HFFc6 (cell line): ENCODE measurements around the gene RPL10A. TPM values are rescaled to one million over a fixed set of nuclear protein-coding genes. Genes with fewer than 3 reads are reported as not detected.

ENCODE experiments used
- DNase-seq: peaks from one replicate; pipeline ENCODE4 v3.0.0-alpha.2; 2018
- H3K27ac Mint-ChIP-seq: 2 replicates; pipeline ENCODE4 v1.8.0; 2020; ENCODE audit warnings: mild to moderate bottlenecking, mixed read lengths
- H3K27me3 Mint-ChIP-seq: 2 replicates; pipeline ENCODE4 v1.8.0; 2021; ENCODE audit warnings: mild to moderate bottlenecking, moderate library complexity, mixed read lengths; ENCODE audit not compliant: insufficient read depth
- H3K36me3 Mint-ChIP-seq: 2 replicates; pipeline ENCODE4 v1.8.0; 2021; ENCODE audit warnings: low read depth, mixed read lengths
- H3K4me1 Mint-ChIP-seq: 2 replicates; pipeline ENCODE4 v1.8.0; 2020; ENCODE audit warnings: low read depth, mixed read lengths
- H3K4me3 Mint-ChIP-seq: 2 replicates; pipeline ENCODE4 v1.8.0; 2020; ENCODE audit warnings: mild to moderate bottlenecking, moderate library complexity, mixed read lengths
- H3K9me3 Mint-ChIP-seq: 2 replicates; pipeline ENCODE4 v1.8.0; 2020; ENCODE audit warnings: mild to moderate bottlenecking, mixed read lengths
- total RNA-seq, 6 experiments: library from RNA; stranded (reverse); fragmentation: NEBNext Ultra II Directional; extraction: Animal tissue kit (Norgen Biotek cat#: 25700); gene quantifications; 2 replicates in 1 of 6; 3 replicates in 5 of 6; pipeline ENCODE4 v1.2.3, GENCODE V29; 2021
- TF ChIP-seq, protein P1 (sequence below): fragments of 200-600 bp; sonication (generic); IDR thresholded peaks from 2 replicates; pipeline ENCODE4 v1.5.0; 2021; ENCODE audit warnings: antibody characterized with exemption, mild to moderate bottlenecking

Gene RPL10A
- total RNA-seq, 6 experiments from 2014 or later: 1,220 to 1,355 (median 1,285) TPM

DNA sequence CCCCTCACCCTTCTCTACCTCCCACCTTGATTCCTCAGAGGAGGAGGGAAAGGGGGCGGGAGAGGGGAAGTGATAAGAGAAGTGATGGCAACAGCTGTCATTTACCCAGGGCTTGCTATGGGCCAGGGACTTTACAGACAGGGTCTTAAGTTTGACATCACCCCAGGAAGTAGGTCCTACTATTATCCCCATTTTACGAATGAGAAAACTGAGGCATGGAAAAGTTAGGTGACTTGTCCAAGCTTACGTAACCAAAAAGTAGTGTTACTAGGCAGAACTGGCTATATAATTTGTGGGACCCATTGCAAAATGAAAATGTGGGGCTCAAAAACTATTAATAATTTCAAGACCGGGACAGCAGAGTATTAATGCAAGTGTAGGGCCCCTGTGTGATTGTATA is 26.6 kb upstream of the RPL10A start:
- Mint-ChIP-seq H3K27ac (no peak overlapping the region), H3K36me3 (no peaks in the 10 kb centered on the region), H3K4me1 (no peaks in the 10 kb centered on the region), H3K9me3 (no peaks in the 10 kb centered on the region), H3K27me3 (no peaks in the 10 kb centered on the region; the same call in 1 of the 2 replicates), H3K4me3 (no peak overlapping the region)
- DNase-seq: no peak
- TF ChIP-seq, protein P1, sequence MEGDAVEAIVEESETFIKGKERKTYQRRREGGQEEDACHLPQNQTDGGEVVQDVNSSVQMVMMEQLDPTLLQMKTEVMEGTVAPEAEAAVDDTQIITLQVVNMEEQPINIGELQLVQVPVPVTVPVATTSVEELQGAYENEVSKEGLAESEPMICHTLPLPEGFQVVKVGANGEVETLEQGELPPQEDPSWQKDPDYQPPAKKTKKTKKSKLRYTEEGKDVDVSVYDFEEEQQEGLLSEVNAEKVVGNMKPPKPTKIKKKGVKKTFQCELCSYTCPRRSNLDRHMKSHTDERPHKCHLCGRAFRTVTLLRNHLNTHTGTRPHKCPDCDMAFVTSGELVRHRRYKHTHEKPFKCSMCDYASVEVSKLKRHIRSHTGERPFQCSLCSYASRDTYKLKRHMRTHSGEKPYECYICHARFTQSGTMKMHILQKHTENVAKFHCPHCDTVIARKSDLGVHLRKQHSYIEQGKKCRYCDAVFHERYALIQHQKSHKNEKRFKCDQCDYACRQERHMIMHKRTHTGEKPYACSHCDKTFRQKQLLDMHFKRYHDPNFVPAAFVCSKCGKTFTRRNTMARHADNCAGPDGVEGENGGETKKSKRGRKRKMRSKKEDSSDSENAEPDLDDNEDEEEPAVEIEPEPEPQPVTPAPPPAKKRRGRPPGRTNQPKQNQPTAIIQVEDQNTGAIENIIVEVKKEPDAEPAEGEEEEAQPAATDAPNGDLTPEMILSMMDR: no peak

DNA sequence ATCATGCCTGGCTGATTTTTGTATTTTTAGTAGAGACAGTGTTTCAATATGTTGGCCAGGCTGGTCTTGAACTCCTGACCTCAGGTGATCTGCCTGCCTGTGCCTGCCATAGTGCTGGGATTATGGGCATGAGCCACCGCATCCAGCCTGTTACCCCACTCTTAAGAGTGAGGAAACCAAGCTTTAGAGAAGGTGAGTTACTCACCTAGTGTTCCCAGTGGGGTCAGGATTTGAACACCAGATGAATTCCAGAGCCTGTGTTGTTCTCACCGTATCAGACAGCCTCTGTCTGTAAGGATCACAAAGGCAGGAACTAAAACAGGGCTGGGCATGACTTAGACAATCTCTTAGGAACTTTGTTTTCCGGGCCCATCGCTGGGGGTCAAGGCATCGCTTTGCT is 25.5 kb upstream of the RPL10A start:
- TF ChIP-seq, protein P1: no peak
- Mint-ChIP-seq H3K36me3 (no peaks in the 10 kb centered on the region), H3K27ac (no peak overlapping the region), H3K4me1 (no peaks in the 10 kb centered on the region), H3K27me3 (no peaks in the 10 kb centered on the region; the same call in 1 of the 2 replicates), H3K4me3 (no peak overlapping the region), H3K9me3 (no peaks in the 10 kb centered on the region)
- DNase-seq: no peak

DNA sequence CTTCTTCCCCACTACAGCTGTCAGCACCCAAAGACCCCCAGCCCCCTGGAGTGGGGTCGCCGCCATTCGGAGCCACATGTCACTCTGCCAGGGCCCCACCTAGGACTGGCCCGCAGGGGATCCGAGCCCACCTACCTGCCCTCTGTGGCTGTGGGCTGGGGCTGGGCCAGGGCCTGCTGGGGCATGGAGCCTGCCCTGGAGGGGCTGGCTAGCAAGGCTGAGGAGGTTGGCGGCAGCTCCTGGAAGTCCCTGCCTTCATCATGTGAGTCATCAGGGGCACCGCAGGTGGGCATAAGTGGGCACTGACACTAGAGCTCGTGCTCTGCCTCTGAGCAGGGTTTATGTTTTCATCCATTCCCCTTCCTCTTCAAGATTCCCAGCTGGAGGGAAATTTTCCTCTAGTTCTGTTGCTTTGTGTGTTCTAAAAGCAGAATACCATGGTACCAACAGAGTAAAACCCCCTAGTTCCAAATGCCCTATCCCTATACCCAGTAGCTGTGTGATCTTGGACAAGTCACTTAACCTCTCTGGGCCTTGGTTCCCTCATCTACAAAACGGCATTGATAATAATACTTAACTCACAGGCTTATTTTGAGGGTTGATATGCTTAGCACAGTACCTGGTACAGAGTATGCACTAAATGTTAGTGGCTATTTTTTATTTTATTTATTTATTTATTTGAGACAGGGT is 24.7 kb upstream of the RPL10A start:
- TF ChIP-seq, protein P1: no peak
- H3K4me1 Mint-ChIP-seq: peaks cover 5% of the 10 kb centered on the region; the same call in 1 of the 2 replicates
- DNase-seq: no peak
- no peaks in the 10 kb centered on the region for H3K9me3 Mint-ChIP-seq
- no peak overlapping the region for H3K27ac Mint-ChIP-seq
- no peaks in the 10 kb centered on the region; the same call in 1 of the 2 replicates for H3K27me3 Mint-ChIP-seq
- H3K4me3 Mint-ChIP-seq: no peak overlapping the region
- no peaks in the 10 kb centered on the region for H3K36me3 Mint-ChIP-seq

DNA sequence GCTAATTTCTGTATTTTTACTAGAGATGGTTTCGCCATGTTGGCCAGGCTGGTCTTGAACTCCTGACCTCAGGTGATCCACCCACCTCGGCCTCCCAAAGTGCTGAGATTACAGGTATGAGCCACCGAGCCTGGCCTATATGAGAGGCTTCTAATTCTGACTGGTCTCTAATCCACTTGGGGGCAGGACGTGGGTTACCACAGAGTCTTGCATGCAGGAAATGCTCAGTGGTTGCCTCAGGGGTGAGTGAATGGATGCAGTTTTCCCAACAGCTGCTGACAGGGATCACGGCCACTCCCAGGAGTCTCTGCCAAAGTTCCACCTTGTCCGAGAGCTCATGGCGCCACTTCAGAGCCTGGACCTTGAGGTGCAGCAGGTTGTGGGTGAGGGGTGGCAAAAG is 22.5 kb upstream of the RPL10A start:
- no peaks in the 10 kb centered on the region for H3K9me3 Mint-ChIP-seq
- TF ChIP-seq, protein P1: no peak
- no peaks in the 10 kb centered on the region; the same call in 1 of the 2 replicates for H3K27me3 Mint-ChIP-seq
- no peaks in the 10 kb centered on the region for H3K36me3 Mint-ChIP-seq
- peaks cover 5% of the 10 kb centered on the region; the same call in 1 of the 2 replicates for H3K4me1 Mint-ChIP-seq
- no peak overlapping the region for H3K27ac Mint-ChIP-seq
- DNase-seq: no peak
- no peak overlapping the region for H3K4me3 Mint-ChIP-seq

DNA sequence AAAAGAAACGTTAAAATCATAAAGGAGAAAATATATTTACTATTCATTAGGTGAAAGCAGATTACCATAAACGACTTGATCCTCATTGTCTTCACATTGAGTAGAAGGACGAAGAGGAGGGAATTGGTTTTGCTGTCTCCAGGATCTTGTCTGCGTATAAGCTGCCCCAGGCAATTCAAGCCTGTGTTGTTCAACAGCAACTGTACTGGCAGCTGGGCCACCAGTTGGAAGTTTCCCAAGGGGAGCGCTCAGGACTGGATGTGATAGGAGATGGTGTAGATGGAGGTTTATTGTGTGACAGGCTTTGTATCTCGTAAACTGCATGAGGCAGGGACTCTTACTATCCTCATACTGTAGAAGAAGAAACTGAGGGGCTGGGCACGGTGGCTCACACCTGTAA is 20.0 kb upstream of the RPL10A start:
- H3K27ac Mint-ChIP-seq: no peak overlapping the region
- TF ChIP-seq, protein P1: no peak
- H3K9me3 Mint-ChIP-seq: no peaks in the 10 kb centered on the region
- no peaks in the 10 kb centered on the region for H3K36me3 Mint-ChIP-seq
- peaks cover 17% of the 10 kb centered on the region for H3K4me1 Mint-ChIP-seq
- no peak overlapping the region for H3K4me3 Mint-ChIP-seq
- DNase-seq: no peak
- H3K27me3 Mint-ChIP-seq: peaks cover 2% of the 10 kb centered on the region; the same call in 1 of the 2 replicates
